Endothelial cell of umbilical vein (primary cell): Measurements from ENCODE around the gene PRR14. TPM values are rescaled to one million over a fixed set of nuclear protein-coding genes. Genes with fewer than 3 reads are reported as not detected.

Experiments
- BruUV-seq: library from RNA; stranded (reverse); fragments of 400-500 nt; replicated peaks from 2 replicates; lab custom pipeline; 2021; lab: Mats Ljungman, UMichigan
- CTCF ChIA-PET: fragments of 300-600, 350-600 bp; sonication (Branson Sonifier 250); formaldehyde crosslinking; loops from one replicate; lab custom pipeline; 2021; ENCODE audit warnings: antibody characterized with exemption, inconsistent platforms; lab: Charles Lee
- POLR2A ChIA-PET: fragments of 300-600, 350-600 bp; sonication (Branson Sonifier 250); formaldehyde crosslinking; loops from one replicate; lab custom pipeline; 2021; ENCODE audit warnings: antibody characterized with exemption, inconsistent platforms; lab: Charles Lee
- DNase-seq: peaks from one replicate; pipeline ENCODE4 v3.0.0-alpha.2; 2011; ENCODE audit warnings: low read depth, low spot score
- FAIRE-seq: peaks from 2 replicates; lab custom pipeline; 2011; peaks lifted over from hg19 to GRCh38; lab: Jason Lieb, UNC
- H2AFZ ChIP-seq: 2 replicates; pipeline ENCODE4 v1.6.0; 2012; ENCODE audit warnings: low read depth, low read length, control low read depth, inconsistent platforms
- H3K27ac ChIP-seq: 2 replicates; pipeline ENCODE4 v1.5.1; 2011; ENCODE audit warnings: low read depth, mild to moderate bottlenecking, control low read depth, low read length, moderate library complexity; ENCODE audit not compliant: insufficient read depth
- H3K27me3 ChIP-seq, 2 experiments: 2 replicates each; pipeline versions ENCODE4 v1.6.0 to v1.6.1; 2011; ENCODE audit warnings: low read length in 2 of 2, mixed read lengths in 1 of 2; ENCODE audit not compliant: control insufficient read depth in 2 of 2, insufficient read depth in 2 of 2
- H3K36me3 ChIP-seq, 2 experiments: 2 replicates in 1 of 2; 3 replicates in 1 of 2; pipeline ENCODE4 v1.5.1; 2011; ENCODE audit warnings: low read length in 2 of 2, mild to moderate bottlenecking in 1 of 2, moderate library complexity in 1 of 2; ENCODE audit not compliant: control insufficient read depth in 2 of 2, insufficient read depth in 2 of 2; ENCODE audit errors: extremely low read depth in 1 of 2
- H3K4me1 ChIP-seq: 3 replicates; pipeline ENCODE4 v1.5.1; 2011; ENCODE audit warnings: mild to moderate bottlenecking, low read length; ENCODE audit not compliant: control insufficient read depth, insufficient read depth; ENCODE audit errors: extremely low read depth
- H3K4me2 ChIP-seq: 2 replicates; pipeline ENCODE4 v1.6.1; 2011; ENCODE audit warnings: low read length, control low read depth, mixed read lengths; ENCODE audit not compliant: insufficient read depth
- H3K4me3 ChIP-seq, 3 experiments: fragments of 200-600 bp in 1 of 3; sonication (generic), shearing (Covaris generic) in 1 of 3; replicated peaks in 1 of 3; 2 replicates each; pipeline ENCODE4 v1.5.1; 2011 to 2016; ENCODE audit warnings: control low read depth in 3 of 3, low read length in 3 of 3, mild to moderate bottlenecking in 2 of 3, inconsistent platforms in 1 of 3, low read depth in 1 of 3, moderate library complexity in 1 of 3; ENCODE audit not compliant: insufficient read depth in 1 of 3
- H3K79me2 ChIP-seq: 2 replicates; pipeline ENCODE4 v1.6.0; 2012; ENCODE audit warnings: low read length, inconsistent platforms; ENCODE audit not compliant: control insufficient read depth, insufficient read depth
- H3K9ac ChIP-seq: replicated peaks from 2 replicates; pipeline ENCODE3; 2011; ENCODE audit warnings: low read length, control low read depth; ENCODE audit not compliant: insufficient read depth; ENCODE audit errors: extremely low read depth
- H3K9me1 ChIP-seq: replicated peaks from 3 replicates; pipeline ENCODE4 v1.6.0; 2011; ENCODE audit warnings: mild to moderate bottlenecking, low read length; ENCODE audit not compliant: control insufficient read depth, insufficient read depth; ENCODE audit errors: extremely low read depth
- H3K9me3 ChIP-seq: replicated peaks from 2 replicates; pipeline ENCODE4 v1.5.1; 2012; ENCODE audit warnings: low read length, inconsistent platforms; ENCODE audit not compliant: control insufficient read depth, insufficient read depth
- H4K20me1 ChIP-seq: replicated peaks from 2 replicates; pipeline ENCODE3; 2011; ENCODE audit warnings: mild to moderate bottlenecking, low read length; ENCODE audit not compliant: control insufficient read depth, insufficient read depth; ENCODE audit errors: extremely low read depth
- GATA2 ChIP-seq: IDR thresholded peaks from 2 replicates; pipeline ENCODE4 v1.7.0; 2011; ENCODE audit warnings: low read depth, mild to moderate bottlenecking, moderate library complexity, mixed read lengths, low read length; ENCODE audit not compliant: insufficient read length, insufficient read depth
- JUN ChIP-seq: IDR thresholded peaks from 2 replicates; pipeline ENCODE4 v1.6.1; 2011; ENCODE audit warnings: borderline replicate concordance, low read depth; ENCODE audit not compliant: insufficient read length, insufficient read depth
- MYC ChIP-seq: IDR thresholded peaks from one replicate; pipeline ENCODE4 v1.6.1; 2011; ENCODE audit warnings: mild to moderate bottlenecking, low read depth, low read length
- POLR2A ChIP-seq: IDR thresholded peaks from 2 replicates; pipeline ENCODE4 v1.6.1; 2012; ENCODE audit warnings: low read depth, mild to moderate bottlenecking, control low read depth, low read length
- POLR2AphosphoS5 ChIP-seq: IDR thresholded peaks from 2 replicates; pipeline ENCODE4 v1.6.1; 2012; ENCODE audit warnings: low read depth, mild to moderate bottlenecking, control low read depth, low read length, moderate library complexity; ENCODE audit not compliant: insufficient read depth
- dilution Hi-C: fragments of 300-500 bp; cut with MboI; formaldehyde crosslinking; loops from one replicate; pipeline ENCODE4 v1.15.0; 2019; ENCODE audit warnings: low sequenced_read_pairs; ENCODE audit not compliant: extremely low pct_ligation_motif_present
- intact Hi-C: fragments of 100-400 bp; cut with micrococcal nuclease; formaldehyde crosslinking; loops from one replicate; pipeline ENCODE4 v1.10.0; 2022
- polyA plus RNA-seq, 4 experiments: library from polyadenylated mRNA; depleted of rRNA in 3 of 4; stranded (reverse) in 3 of 4; unstranded in 1 of 4; fragments of >200 nt; gene quantifications; 2 replicates each; pipeline versions ENCODE4 v1.2.1 to v1.2.3, GENCODE V29; 2011 to 2012; ENCODE audit warnings: missing spikeins in 1 of 4
- total RNA-seq: library from RNA; stranded (reverse); gene quantifications from 2 replicates; pipeline ENCODE4 v1.2.3, GENCODE V29; 2021
- TF ChIP-seq, protein P1 (sequence below), 2 donors: IDR thresholded peaks; 1 replicate in 1 of 2; 2 replicates in 1 of 2; pipeline ENCODE4 v1.5.1; 2011; ENCODE audit warnings: low read length in 2 of 2, mild to moderate bottlenecking in 2 of 2, moderate library complexity in 2 of 2, control low read depth in 1 of 2, inconsistent platforms in 1 of 2, low read depth in 1 of 2; ENCODE audit not compliant: insufficient read depth in 1 of 2; ENCODE audit errors: extremely low read depth in 1 of 2
- TF ChIP-seq, protein P2 (sequence below): IDR thresholded peaks from 2 replicates; pipeline ENCODE4 v1.6.1; 2011; ENCODE audit not compliant: insufficient read depth, insufficient read length

Gene PRR14
- total and polyA plus RNA-seq, 2 donors (not counting 3 experiments of a cell fraction or from before 2014, with no cell fraction given), result 17.0 to 70.0 TPM

DNA sequence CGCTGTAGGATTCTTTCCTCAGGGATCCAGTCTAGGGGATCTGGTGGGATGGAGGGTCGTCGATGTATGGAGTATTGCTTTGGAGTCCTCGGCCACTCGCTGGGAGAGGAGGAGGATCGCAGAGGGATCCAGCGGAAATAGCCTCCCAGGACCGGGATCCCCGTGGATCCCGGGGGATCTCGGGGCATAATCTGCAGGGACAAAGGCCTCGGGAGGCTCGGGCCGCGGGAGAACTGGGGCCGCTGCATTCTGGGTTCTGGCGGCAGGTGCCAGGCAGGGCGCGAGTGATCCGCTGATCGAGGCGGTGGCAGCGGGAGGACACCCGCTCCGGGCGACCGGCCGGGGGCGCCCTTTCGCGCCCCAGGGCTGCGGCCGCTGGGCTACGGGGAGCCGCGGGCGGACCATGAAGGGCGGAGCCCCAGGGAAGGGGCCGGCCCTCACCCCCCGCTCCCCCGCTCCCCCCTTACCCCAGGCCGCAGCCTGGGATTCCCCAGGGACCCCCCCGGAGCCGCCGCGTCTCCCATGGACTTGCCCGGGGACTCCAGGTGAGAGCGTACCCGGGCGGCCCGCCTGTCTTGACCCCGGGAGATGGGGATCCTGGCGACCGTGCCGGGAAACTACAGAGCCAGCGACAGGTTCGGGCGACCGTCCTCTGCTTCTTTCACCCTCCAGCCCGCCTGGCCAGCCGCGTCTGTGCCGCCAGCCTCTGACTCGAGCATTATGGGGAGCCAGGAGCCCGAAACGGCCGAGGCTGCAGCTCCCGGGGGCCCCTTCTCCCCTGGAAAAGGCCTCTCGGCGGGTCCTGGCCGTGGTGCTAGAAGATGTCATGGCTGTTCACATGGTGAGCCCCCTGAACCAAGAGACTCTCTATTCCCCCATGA, 604 bp downstream of the PRR14 start:
- no peak for FAIRE-seq
- H3K79me2 ChIP-seq, result peaks cover 8% of the 10 kb centered on the region

More for the DNA sequence above, 604 bp downstream of the PRR14 start:
- BruUV-seq, result no TSS peak
- TF ChIP-seq JUN (no peak), POLR2A (peak; percentile 19), POLR2AphosphoS5 (peak; percentile 52), GATA2 (no peak), MYC (no peak)
- TF ChIP-seq, protein P1, sequence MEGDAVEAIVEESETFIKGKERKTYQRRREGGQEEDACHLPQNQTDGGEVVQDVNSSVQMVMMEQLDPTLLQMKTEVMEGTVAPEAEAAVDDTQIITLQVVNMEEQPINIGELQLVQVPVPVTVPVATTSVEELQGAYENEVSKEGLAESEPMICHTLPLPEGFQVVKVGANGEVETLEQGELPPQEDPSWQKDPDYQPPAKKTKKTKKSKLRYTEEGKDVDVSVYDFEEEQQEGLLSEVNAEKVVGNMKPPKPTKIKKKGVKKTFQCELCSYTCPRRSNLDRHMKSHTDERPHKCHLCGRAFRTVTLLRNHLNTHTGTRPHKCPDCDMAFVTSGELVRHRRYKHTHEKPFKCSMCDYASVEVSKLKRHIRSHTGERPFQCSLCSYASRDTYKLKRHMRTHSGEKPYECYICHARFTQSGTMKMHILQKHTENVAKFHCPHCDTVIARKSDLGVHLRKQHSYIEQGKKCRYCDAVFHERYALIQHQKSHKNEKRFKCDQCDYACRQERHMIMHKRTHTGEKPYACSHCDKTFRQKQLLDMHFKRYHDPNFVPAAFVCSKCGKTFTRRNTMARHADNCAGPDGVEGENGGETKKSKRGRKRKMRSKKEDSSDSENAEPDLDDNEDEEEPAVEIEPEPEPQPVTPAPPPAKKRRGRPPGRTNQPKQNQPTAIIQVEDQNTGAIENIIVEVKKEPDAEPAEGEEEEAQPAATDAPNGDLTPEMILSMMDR (IDR thresholded peaks at IDR 0.05; ENCODE audit: extremely low read depth in 1 of 2, insufficient read depth in 1 of 2, low read depth in 1 of 2, low read length in 2 of 2), result peak; percentile 52 to 73
- TF ChIP-seq, protein P2, sequence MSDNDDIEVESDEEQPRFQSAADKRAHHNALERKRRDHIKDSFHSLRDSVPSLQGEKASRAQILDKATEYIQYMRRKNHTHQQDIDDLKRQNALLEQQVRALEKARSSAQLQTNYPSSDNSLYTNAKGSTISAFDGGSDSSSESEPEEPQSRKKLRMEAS, result no peak
- peak overlapping the region; percentile 62 for H3K4me2 ChIP-seq
- CTCF ChIA-PET, result interaction anchor here (0.7 to 2.5 kb wide), 10 partner anchors 8 to 234 kb away, joined by 3 to 21 read pairs (median 4); partner anchors contain the start of gene DCTPP1
- no peaks in the 10 kb centered on the region for H3K27me3 ChIP-seq
- H3K9me3 ChIP-seq, result no peaks in the 10 kb centered on the region
- POLR2A ChIA-PET, result interaction anchor here (1.3 kb wide), 1 partner anchor 17 kb away, joined by 8 read pairs; no protein-coding TSS in a partner anchor
- peak; percentile 59 for DNase-seq
- intact Hi-C loops, result loop anchor here (2.0 to 10.0 kb wide), 5 partner anchors 47 to 557 kb away; partner anchors contain the start of genes FBXL19, SRCAP, TBC1D10B and TBX6
- peak overlapping the region; percentile 5 for H2AFZ ChIP-seq
- peaks cover 5 to 23% of the 10 kb centered on the region in 2 experiments for H3K36me3 ChIP-seq
- no peaks in the 10 kb centered on the region for H3K9me1 ChIP-seq
- H3K9ac ChIP-seq, result peak overlapping the region; percentile 73
- H3K27ac ChIP-seq, result peak overlapping the region; percentile 52
- H3K4me1 ChIP-seq, result peaks cover 11% of the 10 kb centered on the region
- peak overlapping the region; percentile 36 to 95 (median 66) for H3K4me3 ChIP-seq
- no peaks in the 10 kb centered on the region for H4K20me1 ChIP-seq
- dilution Hi-C loops, result no loop called here
